ENCODE results near the gene EPHA6.

DNA sequence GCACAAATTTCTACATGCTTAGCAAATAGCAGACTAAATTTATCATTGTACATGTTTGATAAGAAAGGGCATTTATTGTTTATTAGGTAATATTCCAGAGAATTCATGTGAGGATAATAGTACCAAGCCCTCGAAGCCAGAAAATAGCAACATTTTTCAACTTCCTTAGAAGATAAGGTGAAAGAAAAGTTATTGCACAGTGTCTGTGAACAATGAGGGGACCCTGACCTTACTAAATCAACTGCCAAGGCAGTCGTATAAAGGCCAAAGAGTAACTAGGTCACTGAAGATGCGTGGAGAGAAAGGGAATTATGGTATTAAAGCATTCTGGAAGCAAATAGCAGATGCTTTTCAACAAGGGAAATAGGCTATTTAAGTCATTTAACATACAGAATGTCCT, 929.9 kb downstream of the EPHA6 start:
- no peak for TF ChIP-seq ARNT (IDR thresholded peaks at IDR 0.05)
- TF ChIP-seq ZNF384 (IDR thresholded peaks at IDR 0.05), result no peak
- TF ChIP-seq TARDBP (IDR thresholded peaks at IDR 0.05), result no peak
- no peak for TF ChIP-seq SP1 (IDR thresholded peaks at IDR 0.05)
- TF ChIP-seq CTBP1 (IDR thresholded peaks at IDR 0.05; ENCODE audit: borderline replicate concordance), result no peak
- TF ChIP-seq BHLHE40 (IDR thresholded peaks at IDR 0.05; ENCODE audit: borderline replicate concordance), result no peak
- TF ChIP-seq FOXA1 (IDR thresholded peaks at IDR 0.05), result no peak
- TF ChIP-seq FOXM1 (IDR thresholded peaks at IDR 0.05; ENCODE audit: borderline replicate concordance), result no peak
- TF ChIP-seq SUZ12 (IDR thresholded peaks at IDR 0.05), result no peak
- no peak for TF ChIP-seq ELF4 (IDR thresholded peaks at IDR 0.05)
- TF ChIP-seq HDGF (IDR thresholded peaks at IDR 0.05; ENCODE audit: borderline replicate concordance), result no peak

Measured in HEK293T (cell line).